ENCODE measurements around the gene CTIF. TPM values are rescaled to one million over a fixed set of nuclear protein-coding genes. Genes with fewer than 3 reads are reported as not detected.

Gene CTIF
- polyA plus RNA-seq, 3 donors, result 0.38 to 8.7 (median 1.2) TPM

DNA sequence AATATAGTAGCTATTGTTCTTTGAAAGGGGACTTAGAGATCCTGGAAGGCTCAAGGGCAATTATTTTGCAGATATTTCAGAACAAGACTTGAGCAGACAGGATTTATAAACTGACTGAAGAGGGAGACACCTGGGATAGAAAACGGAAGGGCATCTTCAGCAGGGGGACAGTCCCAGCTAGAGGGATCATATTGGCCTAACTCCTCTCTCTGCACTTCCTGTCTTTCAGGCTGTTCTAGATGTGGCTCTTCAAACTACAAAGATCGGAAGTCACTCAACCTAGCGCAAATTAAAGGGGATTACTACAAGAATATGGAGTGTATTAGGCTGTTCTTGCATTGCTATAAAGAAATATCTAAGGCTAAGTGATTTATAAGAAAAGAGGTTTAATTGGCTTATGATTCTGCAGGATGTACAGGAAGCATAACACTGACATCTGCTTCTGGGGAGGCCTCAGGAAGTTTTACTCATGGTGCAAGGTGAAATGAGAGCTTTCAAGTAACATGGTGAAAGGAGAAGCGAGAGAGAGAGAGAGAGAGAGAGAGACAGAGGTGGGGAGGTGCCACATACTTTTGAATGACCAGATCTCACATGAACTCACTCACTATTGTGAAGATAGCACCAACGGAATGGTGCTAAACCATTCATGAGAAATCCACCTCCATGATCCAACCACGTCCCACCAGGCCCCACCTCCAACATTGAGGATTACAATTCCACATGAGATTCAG is 5.3 kb upstream of the CTIF start:
- no peak overlapping the region for H3K27ac Mint-ChIP-seq
- no peak overlapping the region for H3K4me3 ChIP-seq (replicated peaks in 1 of 3; ENCODE audit: low read depth in 2 of 3, low read length in 3 of 3)
- no peaks in the 10 kb centered on the region for H3K79me2 ChIP-seq (ENCODE audit: insufficient read depth, low read length)
- peaks cover 0 to 2% (median 2%) of the 10 kb centered on the region in 3 donors for H3K27me3 Mint-ChIP-seq (ENCODE audit: low read depth in 3 of 3)
- no peaks in the 10 kb centered on the region for H3K9me3 ChIP-seq (replicated peaks in 1 of 2; ENCODE audit: control insufficient read depth in 1 of 2, insufficient read depth in 1 of 2, low read length in 2 of 2)
- no peak overlapping the region for H3K4me2 ChIP-seq (replicated peaks; ENCODE audit: extremely low read depth, low read length, poor library complexity, severe bottlenecking)
- TF ChIP-seq, protein P1, sequence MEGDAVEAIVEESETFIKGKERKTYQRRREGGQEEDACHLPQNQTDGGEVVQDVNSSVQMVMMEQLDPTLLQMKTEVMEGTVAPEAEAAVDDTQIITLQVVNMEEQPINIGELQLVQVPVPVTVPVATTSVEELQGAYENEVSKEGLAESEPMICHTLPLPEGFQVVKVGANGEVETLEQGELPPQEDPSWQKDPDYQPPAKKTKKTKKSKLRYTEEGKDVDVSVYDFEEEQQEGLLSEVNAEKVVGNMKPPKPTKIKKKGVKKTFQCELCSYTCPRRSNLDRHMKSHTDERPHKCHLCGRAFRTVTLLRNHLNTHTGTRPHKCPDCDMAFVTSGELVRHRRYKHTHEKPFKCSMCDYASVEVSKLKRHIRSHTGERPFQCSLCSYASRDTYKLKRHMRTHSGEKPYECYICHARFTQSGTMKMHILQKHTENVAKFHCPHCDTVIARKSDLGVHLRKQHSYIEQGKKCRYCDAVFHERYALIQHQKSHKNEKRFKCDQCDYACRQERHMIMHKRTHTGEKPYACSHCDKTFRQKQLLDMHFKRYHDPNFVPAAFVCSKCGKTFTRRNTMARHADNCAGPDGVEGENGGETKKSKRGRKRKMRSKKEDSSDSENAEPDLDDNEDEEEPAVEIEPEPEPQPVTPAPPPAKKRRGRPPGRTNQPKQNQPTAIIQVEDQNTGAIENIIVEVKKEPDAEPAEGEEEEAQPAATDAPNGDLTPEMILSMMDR (IDR thresholded peaks at IDR 0.05), result no peak
- WGBS (ENCODE audit: insufficient coverage), result no CpG with 5 or more reads among the region's 6 CpGs
- no peak for DNase-seq
- H3K36me3 Mint-ChIP-seq, result no peaks in the 10 kb centered on the region
- H3K27ac ChIP-seq (ENCODE audit: low read depth in 1 of 2, low read length in 2 of 2), result no peak overlapping the region
- peaks cover 0 to 2% (median 0%) of the 10 kb centered on the region in 7 donors for H3K9me3 Mint-ChIP-seq
- no peak overlapping the region for H2AFZ ChIP-seq (ENCODE audit: insufficient read depth, low read depth, low read length, poor library complexity, severe bottlenecking)
- no peaks in the 10 kb centered on the region for H4K20me1 ChIP-seq (ENCODE audit: insufficient read depth, low read length)
- no peak overlapping the region for H3K9ac ChIP-seq (ENCODE audit: insufficient read depth, low read length, poor library complexity, severe bottlenecking)
- peaks cover 4% of the 10 kb centered on the region in 2 donors for H3K4me1 ChIP-seq (ENCODE audit: control insufficient read depth in 1 of 2, insufficient read depth in 2 of 2, low read length in 2 of 2)
- H3K27me3 ChIP-seq (ENCODE audit: control insufficient read depth in 2 of 2, insufficient read depth in 2 of 2, low read length in 2 of 2), result peaks cover 0 to 2% of the 10 kb centered on the region in 2 donors
- intact Hi-C loops (cut with micrococcal nuclease), result no loop called here
- H3K36me3 ChIP-seq (replicated peaks in 1 of 2; ENCODE audit: control insufficient read depth in 1 of 2, insufficient read depth in 2 of 2, low read length in 2 of 2), result no peaks in the 10 kb centered on the region
- H3K4me1 Mint-ChIP-seq, result peaks cover 7% of the 10 kb centered on the region
- H3K4me3 Mint-ChIP-seq, result no peak overlapping the region

DNA sequence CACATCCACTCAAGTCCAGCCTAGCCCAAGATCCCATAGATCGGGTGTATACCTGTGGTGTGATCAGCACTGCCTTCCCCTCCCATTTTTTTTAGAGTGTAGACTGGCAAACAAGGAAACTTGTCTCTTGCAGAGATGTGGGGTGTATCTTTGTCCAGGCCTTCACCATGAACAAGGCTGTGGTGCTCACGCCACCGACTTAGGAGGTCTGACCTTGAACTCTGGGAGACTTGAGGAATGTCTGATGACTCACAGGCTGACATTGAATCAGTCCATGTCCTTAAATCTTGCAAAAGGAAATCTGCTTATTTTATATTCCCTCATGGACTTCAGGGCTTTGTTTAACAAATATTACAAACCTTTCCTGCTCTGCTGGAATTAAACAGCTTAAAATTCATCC is 4.5 kb upstream of the CTIF start:
- no peak overlapping the region for H3K9ac ChIP-seq (ENCODE audit: insufficient read depth, low read length, poor library complexity, severe bottlenecking)
- no peaks in the 10 kb centered on the region for H3K27me3 ChIP-seq (ENCODE audit: control insufficient read depth in 2 of 2, insufficient read depth in 2 of 2, low read length in 2 of 2)
- no peak overlapping the region for H2AFZ ChIP-seq (ENCODE audit: insufficient read depth, low read depth, low read length, poor library complexity, severe bottlenecking)
- Mint-ChIP-seq H3K9me3 (peaks cover 0 to 2% (median 0%) of the 10 kb centered on the region in 7 donors), H3K27me3 (ENCODE audit: low read depth in 3 of 3) (peaks cover 0 to 2% (median 2%) of the 10 kb centered on the region in 3 donors), H3K4me1 (peaks cover 7% of the 10 kb centered on the region), H3K4me3 (no peak overlapping the region), H3K36me3 (no peaks in the 10 kb centered on the region), H3K27ac (no peak overlapping the region)
- intact Hi-C loops (cut with micrococcal nuclease), result no loop called here
- no peak overlapping the region for H3K27ac ChIP-seq (ENCODE audit: low read depth in 1 of 2, low read length in 2 of 2)
- no CpG with 5 or more reads among the region's 3 CpGs for WGBS (ENCODE audit: insufficient coverage)
- no peaks in the 10 kb centered on the region for H3K36me3 ChIP-seq (replicated peaks in 1 of 2; ENCODE audit: control insufficient read depth in 1 of 2, insufficient read depth in 2 of 2, low read length in 2 of 2)
- no peaks in the 10 kb centered on the region for H3K9me3 ChIP-seq (replicated peaks in 1 of 2; ENCODE audit: control insufficient read depth in 1 of 2, insufficient read depth in 1 of 2, low read length in 2 of 2)
- H3K4me2 ChIP-seq (replicated peaks; ENCODE audit: extremely low read depth, low read length, poor library complexity, severe bottlenecking), result no peak overlapping the region
- no peak overlapping the region for H3K4me3 ChIP-seq (replicated peaks in 1 of 3; ENCODE audit: low read depth in 2 of 3, low read length in 3 of 3)
- peaks cover 7 to 9% of the 10 kb centered on the region in 2 donors for H3K4me1 ChIP-seq (ENCODE audit: control insufficient read depth in 1 of 2, insufficient read depth in 2 of 2, low read length in 2 of 2)
- peaks cover 3% of the 10 kb centered on the region for H3K79me2 ChIP-seq (ENCODE audit: insufficient read depth, low read length)
- TF ChIP-seq, protein P1 (IDR thresholded peaks at IDR 0.05), result no peak
- no peaks in the 10 kb centered on the region for H4K20me1 ChIP-seq (ENCODE audit: insufficient read depth, low read length)
- DNase-seq, result no peak
